HFF-Myc (cell line): ENCODE measurements around the gene KIAA0232.

ENCODE experiments used
- DNase-seq: peaks from one replicate; pipeline ENCODE4 v3.0.0-alpha.2; 2011; ENCODE audit warnings: low read depth; ENCODE audit errors: extremely low read depth
- H3K4me3 ChIP-seq: replicated peaks from 2 replicates; pipeline ENCODE4 v1.5.1; 2011; ENCODE audit warnings: low read depth, mild to moderate bottlenecking, control low read depth, low read length
- TF ChIP-seq, protein P1 (sequence below): IDR thresholded peaks from 2 replicates; pipeline ENCODE4 v1.5.1; 2012; ENCODE audit warnings: mild to moderate bottlenecking, low read depth, low read length, control low read depth; ENCODE audit errors: missing control alignments

KIAA0232 gene

DNA sequence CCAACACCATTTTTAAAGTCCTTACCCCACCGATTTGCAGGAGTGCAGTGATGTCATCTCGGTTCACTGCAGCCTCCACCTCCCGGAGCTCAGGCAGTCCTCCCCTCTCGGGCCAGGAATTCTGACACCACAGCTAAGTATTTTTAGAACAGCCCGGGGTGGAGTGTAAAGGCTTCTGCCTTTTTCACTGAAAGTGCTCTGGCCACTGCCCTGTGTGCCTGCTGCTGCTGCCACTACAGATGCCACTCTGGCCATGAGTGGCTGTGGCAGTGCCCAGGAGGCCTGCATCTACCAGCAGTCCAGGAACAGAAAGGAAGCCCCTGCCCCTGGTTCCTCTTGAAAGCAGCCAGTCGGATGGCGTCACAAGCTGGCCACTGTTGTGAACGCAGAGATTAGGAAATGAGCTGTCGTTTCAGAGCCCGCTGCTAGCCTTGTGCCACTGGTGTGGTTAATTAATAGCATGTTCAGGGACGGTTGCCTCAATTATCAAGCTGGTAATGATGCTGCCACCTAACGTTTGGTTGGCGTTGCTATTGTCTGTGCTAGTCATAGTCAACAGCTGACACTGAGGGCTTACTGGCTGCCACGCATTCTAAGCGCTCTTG is 103.5 kb downstream of the KIAA0232 start:
- TF ChIP-seq, protein P1, sequence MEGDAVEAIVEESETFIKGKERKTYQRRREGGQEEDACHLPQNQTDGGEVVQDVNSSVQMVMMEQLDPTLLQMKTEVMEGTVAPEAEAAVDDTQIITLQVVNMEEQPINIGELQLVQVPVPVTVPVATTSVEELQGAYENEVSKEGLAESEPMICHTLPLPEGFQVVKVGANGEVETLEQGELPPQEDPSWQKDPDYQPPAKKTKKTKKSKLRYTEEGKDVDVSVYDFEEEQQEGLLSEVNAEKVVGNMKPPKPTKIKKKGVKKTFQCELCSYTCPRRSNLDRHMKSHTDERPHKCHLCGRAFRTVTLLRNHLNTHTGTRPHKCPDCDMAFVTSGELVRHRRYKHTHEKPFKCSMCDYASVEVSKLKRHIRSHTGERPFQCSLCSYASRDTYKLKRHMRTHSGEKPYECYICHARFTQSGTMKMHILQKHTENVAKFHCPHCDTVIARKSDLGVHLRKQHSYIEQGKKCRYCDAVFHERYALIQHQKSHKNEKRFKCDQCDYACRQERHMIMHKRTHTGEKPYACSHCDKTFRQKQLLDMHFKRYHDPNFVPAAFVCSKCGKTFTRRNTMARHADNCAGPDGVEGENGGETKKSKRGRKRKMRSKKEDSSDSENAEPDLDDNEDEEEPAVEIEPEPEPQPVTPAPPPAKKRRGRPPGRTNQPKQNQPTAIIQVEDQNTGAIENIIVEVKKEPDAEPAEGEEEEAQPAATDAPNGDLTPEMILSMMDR = no peak
- DNase-seq = no peak
- no peak overlapping the region for H3K4me3 ChIP-seq

DNA sequence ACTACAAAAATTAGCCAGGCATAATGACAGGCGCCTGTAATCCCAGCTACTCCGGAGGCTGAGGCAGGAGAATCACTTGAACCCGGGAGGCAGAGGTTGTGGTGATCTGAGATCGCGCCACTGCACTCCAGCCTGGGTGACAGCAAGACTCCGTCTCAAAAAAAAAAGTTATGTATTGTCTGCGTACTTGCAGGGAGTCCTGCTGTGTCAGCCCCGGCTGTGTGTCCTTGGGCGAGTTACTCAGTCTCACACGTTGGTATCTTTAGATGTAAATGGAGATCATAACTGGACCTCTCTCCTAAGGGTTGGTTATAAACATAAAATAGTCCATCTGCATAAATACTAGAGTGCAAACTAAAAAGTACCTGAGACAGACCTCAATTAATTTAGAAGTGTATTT is 104.4 kb downstream of the KIAA0232 start:
- TF ChIP-seq, protein P1 = no peak
- H3K4me3 ChIP-seq = no peak overlapping the region
- DNase-seq = no peak

DNA sequence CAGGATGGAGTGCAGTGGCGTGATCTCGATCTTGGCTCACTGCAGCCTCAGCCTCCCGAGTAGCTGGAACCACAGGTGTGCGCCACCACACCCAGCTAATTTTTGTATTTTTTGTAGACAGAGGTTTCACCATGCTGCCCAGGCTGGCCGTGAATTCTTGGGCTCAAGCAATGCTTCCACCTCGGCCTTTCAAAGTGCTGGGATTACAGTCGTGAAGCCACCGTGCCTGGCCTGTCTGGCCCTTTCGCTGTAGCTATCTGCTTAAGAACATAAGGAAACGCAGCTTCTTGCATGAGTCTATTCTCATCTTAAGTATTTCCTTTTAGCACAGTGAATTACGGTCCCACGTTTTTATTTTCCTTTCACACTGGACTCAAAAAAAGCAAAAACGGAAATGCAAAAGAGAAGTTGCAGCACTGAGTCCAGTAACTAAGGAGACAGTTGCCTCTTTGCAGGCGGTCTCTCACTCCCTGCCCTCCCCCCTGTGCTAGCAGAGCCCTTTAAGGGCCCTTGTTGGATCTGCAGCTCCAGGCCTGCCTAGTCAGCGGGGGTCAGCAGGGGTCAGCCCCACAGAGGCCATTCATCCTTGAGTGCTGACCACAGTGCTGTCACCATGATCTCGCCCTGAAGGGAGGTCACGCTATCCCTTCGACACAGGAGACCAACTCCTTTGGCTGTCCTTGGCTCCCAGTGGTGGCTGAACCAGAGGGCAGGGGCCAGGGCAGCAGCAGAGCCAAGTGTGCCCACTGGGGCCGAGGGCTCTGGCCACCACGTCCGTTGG is 105.3 kb downstream of the KIAA0232 start:
- DNase-seq = no peak
- H3K4me3 ChIP-seq = no peak overlapping the region
- TF ChIP-seq, protein P1 = no peak

DNA sequence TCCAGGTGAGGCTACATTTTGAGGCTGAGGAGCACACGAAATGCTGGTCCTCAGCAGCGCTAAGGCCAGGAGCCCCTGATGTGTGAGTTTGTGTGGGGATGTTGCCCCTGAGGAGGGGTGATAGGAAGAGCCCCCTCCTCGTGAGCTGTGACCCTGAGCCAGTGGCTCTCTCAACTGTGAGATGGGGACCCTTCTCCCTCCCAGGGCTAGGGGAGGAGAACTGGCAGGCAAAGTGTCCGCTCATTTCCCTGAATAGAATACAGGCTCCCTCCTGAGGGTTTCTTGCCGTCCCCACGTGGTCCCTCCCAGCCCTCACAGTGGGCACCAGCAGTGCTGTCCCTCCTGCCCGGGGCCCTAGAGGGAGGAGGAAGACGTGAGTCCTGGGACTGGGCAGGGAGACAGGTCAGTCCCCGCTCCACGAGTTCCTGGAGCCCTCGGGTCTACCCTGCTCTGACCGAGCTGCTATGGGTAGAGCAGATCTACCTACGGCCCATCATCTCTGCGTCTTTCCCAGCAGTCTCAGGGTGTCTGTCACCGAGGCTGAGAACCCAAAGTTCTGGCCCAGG is 106.1 kb downstream of the KIAA0232 start:
- no peak overlapping the region for H3K4me3 ChIP-seq
- no peak for DNase-seq
- TF ChIP-seq, protein P1 = no peak

DNA sequence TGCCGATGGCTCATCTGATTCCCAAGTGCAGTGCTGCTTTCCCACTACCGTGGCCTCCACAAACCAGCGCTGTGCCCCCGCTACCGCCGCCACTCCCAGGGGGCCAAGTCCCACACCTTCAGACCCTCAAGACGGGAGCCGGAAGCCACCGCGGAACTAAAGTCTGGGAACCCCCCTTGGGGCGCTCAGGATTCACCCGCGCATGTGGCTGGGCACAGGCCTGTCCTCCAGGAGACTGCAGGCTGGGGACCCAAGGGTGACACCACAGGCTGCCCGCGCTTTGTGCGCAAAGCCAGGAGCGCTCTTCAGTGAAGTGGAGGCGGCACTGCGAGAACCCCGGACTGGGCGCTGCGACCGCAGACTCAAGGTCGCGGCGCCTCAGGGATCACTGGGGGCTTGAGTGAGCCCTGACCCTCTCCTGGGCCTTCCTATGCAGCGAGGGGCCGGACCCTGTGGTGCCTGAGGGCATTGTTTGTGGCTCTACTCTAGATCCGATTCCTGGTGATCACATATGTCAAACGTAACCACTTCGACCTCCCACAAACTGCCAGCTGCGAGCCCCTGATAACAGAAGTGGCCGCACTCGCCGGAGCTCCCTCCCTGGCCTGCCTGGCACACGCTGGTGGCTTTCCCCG is 106.7 kb downstream of the KIAA0232 start:
- DNase-seq = no peak
- TF ChIP-seq, protein P1 = no peak
- no peak overlapping the region for H3K4me3 ChIP-seq

DNA sequence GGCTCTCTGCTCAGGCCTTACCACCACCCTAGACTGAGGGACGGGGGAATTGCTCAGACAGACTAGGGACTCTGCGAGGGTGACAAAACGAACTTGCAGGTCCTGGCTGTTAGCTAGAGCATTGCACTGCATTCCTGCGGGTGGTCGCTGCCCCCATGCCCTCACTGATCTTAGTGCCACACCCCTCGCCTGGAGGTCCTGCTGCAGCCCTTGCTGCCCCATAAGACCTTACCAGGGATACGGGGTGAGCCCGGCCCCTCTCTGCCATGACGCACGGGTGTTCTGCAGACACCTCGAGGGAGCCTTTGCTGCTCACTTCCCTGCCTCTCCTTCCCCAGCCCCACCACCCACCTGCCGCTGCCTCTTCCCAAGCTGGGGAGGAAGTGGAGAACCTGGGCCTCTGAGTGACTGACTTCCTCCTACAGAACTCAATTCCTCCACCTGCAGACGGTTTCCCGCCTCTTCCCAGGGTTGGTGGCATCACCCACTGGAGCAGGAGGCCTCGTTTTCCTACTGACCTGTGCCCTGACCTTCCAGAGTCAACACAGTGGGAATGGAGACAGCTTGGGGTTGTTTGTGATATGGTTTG is 107.3 kb downstream of the KIAA0232 start:
- no peak overlapping the region for H3K4me3 ChIP-seq
- DNase-seq = no peak
- TF ChIP-seq, protein P1 = no peak
